ENCODE results near the gene ACKR3. TPM values are rescaled to one million over a fixed set of nuclear protein-coding genes. Genes with fewer than 3 reads are reported as not detected.

ACKR3 gene
- total RNA-seq, 2 experiments from 2014 or later = 1.3 to 1.5 TPM

DNA sequence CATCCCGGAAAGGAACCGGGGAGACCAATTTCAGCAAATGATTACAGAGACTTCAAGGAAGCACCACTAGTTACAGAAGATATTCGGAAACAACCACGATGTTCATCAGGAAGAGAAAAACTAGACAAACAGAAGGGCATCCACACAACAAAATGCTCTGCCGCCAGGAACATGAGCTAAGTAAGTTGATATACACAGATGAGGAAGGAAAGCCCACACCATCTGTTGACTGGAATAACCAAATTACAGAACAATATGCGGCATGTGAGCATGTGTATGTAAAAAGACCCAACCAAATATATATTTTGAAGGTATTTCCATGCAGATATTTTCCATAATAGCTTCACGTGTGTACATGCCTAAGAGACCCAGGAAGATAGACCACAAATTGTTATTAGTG lies 47.0 kb downstream of the ACKR3 start:
- peaks cover 9% of the 10 kb centered on the region for H3K4me1 Mint-ChIP-seq
- H3K9me3 Mint-ChIP-seq = no peaks in the 10 kb centered on the region
- no peaks in the 10 kb centered on the region for H3K27me3 Mint-ChIP-seq
- no peak for DNase-seq
- H3K36me3 Mint-ChIP-seq = no peaks in the 10 kb centered on the region
- no peak overlapping the region for H3K27ac Mint-ChIP-seq
- no peak overlapping the region for H3K4me3 Mint-ChIP-seq

DNA sequence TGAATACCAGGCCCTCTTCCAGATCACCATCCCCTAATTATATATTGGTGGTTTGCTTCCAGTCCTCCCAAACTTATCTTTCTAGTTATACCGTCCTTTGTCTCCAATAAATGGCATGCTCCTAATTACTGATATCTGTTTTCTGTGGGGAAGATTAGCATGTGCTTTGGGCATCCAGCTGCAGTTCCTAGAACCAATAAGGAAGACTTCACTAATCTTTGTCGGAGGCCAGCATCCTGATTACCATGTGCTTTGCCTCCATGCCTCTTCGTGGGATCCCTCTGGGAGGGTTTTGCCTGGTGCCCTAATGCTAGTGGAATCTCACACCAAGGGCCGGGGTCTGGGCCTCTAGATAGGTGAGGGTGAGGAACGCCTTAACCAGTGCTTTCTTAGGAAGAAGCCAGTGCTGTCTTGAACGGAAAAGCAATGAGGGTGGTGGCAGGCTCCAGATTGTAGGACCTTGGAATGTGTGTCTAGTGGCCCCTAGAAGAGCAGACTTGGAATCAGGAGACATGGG lies 47.7 kb downstream of the ACKR3 start:
- no peaks in the 10 kb centered on the region for H3K9me3 Mint-ChIP-seq
- no peak overlapping the region for H3K27ac Mint-ChIP-seq
- H3K4me1 Mint-ChIP-seq = peaks cover 9% of the 10 kb centered on the region
- H3K27me3 Mint-ChIP-seq = no peaks in the 10 kb centered on the region
- DNase-seq = no peak
- H3K4me3 Mint-ChIP-seq = no peak overlapping the region
- no peaks in the 10 kb centered on the region for H3K36me3 Mint-ChIP-seq

DNA sequence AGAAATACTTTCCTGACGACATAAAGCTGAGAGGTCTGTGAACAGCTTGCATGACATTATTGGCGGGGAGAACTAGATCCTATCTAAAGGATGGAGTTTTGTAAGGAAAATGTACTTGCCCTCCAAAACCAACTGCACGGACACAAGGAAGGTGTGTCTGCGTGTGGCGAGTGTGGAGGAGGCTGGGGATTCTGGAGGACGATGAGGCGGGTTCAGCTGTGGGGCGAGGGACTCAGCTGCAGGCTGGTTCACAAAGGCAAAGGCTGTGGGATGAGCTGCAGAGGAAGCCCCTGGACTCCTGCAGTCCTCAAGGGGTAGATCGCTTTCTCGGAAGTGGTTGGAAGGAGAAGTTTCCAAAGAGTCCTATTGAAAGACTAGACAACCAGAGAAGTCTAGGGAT lies 48.2 kb downstream of the ACKR3 start:
- no peak for DNase-seq
- no peaks in the 10 kb centered on the region for H3K36me3 Mint-ChIP-seq
- H3K9me3 Mint-ChIP-seq = no peaks in the 10 kb centered on the region
- no peak overlapping the region for H3K4me3 Mint-ChIP-seq
- no peaks in the 10 kb centered on the region for H3K27me3 Mint-ChIP-seq
- peaks cover 9% of the 10 kb centered on the region for H3K4me1 Mint-ChIP-seq
- H3K27ac Mint-ChIP-seq = no peak overlapping the region

DNA sequence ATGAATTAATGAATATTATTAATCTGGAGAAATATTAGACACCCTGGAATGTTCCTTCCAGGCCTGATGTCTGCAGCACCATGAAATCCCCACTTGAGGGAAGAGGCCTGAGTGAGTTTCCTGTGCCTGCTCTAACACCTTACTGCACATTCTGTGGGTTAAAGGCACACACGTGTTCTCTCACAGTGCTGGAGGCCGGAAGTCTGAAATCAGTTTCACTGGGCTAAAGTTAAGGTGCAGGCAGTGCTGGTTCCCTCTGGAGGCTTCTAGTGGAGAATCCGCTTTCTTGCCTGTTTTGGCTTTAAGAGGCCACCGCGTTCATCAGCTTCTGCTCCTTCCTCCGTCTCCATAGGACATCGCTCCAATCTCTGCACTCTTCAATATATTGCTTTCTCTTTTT lies 48.7 kb downstream of the ACKR3 start:
- no peak for DNase-seq
- Mint-ChIP-seq H3K27me3 (no peaks in the 10 kb centered on the region), H3K27ac (no peak overlapping the region), H3K4me3 (no peak overlapping the region), H3K9me3 (no peaks in the 10 kb centered on the region), H3K4me1 (peaks cover 9% of the 10 kb centered on the region), H3K36me3 (no peaks in the 10 kb centered on the region)

DNA sequence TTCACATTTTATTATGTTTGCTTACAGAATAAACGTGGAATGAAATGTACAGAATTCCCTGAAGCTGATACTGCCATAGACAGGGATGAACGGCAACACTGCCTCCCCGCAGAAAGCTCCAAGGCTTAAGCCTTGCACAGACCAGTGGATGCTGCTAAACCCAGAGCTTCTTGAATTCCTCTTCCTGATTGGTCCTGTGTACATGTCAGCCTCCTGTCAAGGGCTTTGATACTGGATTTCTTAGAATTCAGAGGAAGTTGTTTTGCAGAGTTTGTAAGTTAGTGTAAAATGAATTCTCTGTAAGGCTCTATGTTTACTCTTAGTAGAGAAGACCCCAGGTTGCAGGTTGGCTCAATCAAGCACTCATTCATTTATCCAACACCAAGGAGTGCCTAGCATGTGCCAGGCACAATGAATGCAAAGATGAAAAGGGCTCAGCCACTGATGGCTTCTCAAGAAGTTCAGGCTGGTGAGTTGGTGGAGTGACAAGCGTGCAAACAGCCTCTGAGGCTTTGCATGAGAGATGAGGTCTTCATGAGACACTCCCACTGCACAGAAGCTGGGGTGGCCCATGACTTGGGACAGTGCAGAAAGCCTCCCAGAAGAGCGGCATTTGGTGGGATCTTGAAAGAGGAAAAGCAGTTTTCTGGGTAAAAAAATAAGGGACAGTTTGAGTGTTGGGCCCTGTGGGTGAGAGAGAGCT lies 50.4 kb downstream of the ACKR3 start:
- H3K27ac Mint-ChIP-seq = no peak overlapping the region
- peaks cover 9% of the 10 kb centered on the region for H3K4me1 Mint-ChIP-seq
- no peak overlapping the region for H3K4me3 Mint-ChIP-seq
- no peaks in the 10 kb centered on the region for H3K9me3 Mint-ChIP-seq
- no peaks in the 10 kb centered on the region for H3K36me3 Mint-ChIP-seq
- H3K27me3 Mint-ChIP-seq = no peaks in the 10 kb centered on the region
- no peak for DNase-seq

DNA sequence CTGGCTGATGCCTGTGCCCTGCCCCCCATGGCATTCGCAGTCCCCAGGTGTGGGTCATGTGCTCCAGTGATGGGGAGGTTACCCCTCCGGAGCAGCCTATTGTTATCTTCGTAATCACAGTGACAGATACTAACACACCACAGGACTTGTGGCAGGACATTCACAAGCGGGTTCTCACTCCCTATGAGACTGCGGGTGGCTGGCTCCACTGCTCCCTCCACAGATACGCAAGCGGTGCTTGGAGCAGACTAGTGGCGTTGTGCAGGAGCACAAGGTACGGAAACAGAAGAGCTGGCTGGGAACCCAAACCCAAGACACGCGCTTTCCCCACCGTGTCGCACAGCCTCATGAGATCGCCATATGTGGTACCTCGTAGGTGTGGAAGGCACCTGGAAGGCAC lies 52.2 kb downstream of the ACKR3 start:
- no peak for DNase-seq
- Mint-ChIP-seq H3K9me3 (no peaks in the 10 kb centered on the region), H3K27me3 (no peaks in the 10 kb centered on the region), H3K36me3 (no peaks in the 10 kb centered on the region), H3K4me3 (no peak overlapping the region), H3K27ac (no peak overlapping the region), H3K4me1 (peaks cover 9% of the 10 kb centered on the region)

DNA sequence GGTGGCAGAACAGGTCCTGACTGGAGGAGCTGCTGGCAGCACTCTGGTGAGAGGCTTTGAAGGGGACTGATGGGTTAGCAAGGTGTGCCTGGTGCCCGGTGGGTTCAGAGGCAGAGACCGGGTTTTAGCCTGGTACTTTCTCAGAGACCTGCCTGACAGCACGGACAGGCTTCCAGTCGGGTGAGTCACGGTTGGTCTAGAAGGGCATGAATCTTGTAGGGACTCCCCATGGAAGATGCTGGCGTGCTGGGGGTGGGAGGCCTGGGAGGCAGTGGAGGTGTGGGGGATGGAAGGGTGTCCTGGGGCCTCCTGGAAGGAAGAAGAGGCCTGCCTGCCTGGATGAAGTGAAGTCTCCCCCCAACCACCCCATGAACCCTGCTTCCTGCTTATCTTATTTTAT lies 52.6 kb downstream of the ACKR3 start:
- Mint-ChIP-seq H3K27ac (no peak overlapping the region), H3K27me3 (no peaks in the 10 kb centered on the region), H3K4me1 (peaks cover 9% of the 10 kb centered on the region), H3K9me3 (no peaks in the 10 kb centered on the region), H3K4me3 (no peak overlapping the region), H3K36me3 (no peaks in the 10 kb centered on the region)
- no peak for DNase-seq

DNA sequence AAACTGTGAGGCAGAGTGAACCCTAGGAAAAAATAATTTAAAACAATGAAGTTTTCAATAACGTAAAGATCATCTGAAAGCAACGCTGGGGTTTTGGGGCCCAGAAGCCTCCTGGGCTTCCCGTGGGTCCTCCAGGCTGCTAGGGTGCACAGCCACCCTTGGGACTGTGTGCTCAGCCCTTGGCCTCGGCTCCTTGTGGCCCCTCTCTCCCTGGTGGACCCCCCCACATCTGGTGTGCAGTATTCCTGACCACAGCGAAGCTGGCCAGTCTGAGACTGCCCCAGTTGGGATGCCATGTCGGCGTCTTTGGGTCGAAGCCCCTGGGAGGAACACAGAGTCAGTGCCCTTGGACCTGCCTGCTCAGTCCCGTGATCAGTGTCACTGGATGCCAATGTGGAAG lies 53.0 kb downstream of the ACKR3 start:
- no peak overlapping the region for H3K27ac Mint-ChIP-seq
- no peaks in the 10 kb centered on the region for H3K27me3 Mint-ChIP-seq
- no peak overlapping the region for H3K4me3 Mint-ChIP-seq
- DNase-seq = no peak
- no peaks in the 10 kb centered on the region for H3K36me3 Mint-ChIP-seq
- peaks cover 9% of the 10 kb centered on the region for H3K4me1 Mint-ChIP-seq
- H3K9me3 Mint-ChIP-seq = no peaks in the 10 kb centered on the region

DNA sequence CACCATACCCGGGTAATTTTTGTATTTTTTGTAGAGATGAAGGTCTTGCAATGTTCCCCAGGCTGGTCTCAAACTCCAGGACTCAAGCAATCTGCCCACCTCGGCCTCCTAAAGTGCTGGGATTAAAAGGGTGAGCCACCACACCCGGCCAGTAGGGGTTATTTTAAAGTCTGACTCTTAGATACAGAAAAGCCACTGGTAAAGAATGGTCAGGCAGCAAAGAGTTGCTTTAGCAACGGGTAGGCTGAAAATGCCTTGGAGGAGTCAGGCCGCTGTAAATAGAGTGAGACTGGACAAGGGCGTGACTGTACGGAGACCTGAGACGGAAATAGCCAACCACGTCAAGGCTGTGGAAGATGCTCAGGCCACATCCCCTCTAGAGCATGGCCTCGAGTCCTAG lies 54.2 kb downstream of the ACKR3 start:
- Mint-ChIP-seq H3K9me3 (no peaks in the 10 kb centered on the region), H3K27me3 (no peaks in the 10 kb centered on the region), H3K27ac (no peak overlapping the region), H3K4me3 (no peak overlapping the region), H3K4me1 (peaks cover 9% of the 10 kb centered on the region), H3K36me3 (no peaks in the 10 kb centered on the region)
- no peak for DNase-seq

DNA sequence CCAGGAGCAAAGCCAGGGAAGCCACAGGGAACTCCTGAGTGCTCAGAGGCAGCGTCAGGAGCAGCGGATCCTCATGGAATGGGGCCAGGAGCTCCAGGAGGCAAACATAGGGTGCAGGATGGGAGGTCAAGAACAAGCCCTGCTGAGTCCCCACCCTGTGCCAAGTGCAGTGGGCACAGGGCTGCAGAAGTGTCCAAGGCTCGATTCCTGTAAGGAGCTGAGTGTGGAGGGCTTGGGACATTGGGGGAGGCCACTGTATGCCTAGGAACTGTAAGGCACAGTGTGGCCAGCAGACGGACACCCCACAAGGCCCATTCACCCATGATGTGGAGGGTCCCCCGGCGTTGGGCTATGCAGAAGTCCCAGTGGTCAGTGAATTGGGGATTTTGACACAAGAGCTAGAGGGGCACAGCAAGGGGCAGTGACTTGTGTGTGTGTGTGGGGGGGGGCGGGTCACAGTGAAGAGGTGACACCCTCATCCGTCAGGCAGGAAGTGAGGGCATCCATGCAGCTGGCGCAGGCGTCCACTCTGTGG lies 55.6 kb downstream of the ACKR3 start:
- Mint-ChIP-seq H3K27me3 (no peaks in the 10 kb centered on the region), H3K4me3 (no peak overlapping the region), H3K9me3 (no peaks in the 10 kb centered on the region), H3K36me3 (no peaks in the 10 kb centered on the region), H3K27ac (no peak overlapping the region), H3K4me1 (peaks cover 3% of the 10 kb centered on the region)
- DNase-seq = no peak

DNA sequence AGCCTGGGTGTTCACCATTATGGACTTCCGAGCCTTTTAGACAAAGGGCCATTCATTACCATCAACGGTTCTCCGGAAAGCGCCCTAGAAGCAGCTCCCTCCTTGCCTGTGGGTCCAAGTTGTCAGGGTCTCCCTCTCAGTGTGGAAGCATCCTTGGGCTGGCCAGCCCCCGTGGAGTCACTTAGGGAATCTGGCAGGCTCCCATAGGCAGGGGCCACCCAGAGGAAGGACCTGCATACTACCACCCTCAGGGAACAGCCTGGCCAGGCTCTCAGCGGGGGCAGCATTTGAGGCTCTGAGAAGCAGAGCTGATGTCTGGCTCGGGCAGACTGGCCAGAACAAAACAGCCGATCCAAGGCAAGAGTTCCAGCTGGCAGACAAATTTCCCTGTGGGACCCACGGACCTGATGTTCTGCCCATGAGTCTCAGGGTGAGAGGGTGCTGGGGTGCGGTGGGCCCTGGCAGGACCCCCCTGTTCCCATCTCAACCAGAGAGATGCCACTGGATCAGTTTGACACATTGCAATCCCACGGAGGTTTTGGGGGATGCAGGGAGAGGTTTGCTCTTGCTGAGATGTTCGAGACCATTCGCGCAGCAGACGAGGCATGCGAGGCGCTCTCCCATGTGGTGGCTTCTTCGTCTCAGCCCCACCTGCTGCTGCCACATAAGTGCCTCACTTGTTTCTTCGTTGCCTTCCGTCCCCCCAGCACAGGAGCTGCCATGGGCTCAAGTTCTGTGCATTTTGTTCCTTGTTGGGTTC lies 56.9 kb downstream of the ACKR3 start:
- DNase-seq = no peak
- Mint-ChIP-seq H3K4me3 (no peak overlapping the region), H3K27ac (no peak overlapping the region), H3K27me3 (peaks cover under 1% of the 10 kb centered on the region), H3K4me1 (no peaks in the 10 kb centered on the region), H3K9me3 (no peaks in the 10 kb centered on the region), H3K36me3 (no peaks in the 10 kb centered on the region)

DNA sequence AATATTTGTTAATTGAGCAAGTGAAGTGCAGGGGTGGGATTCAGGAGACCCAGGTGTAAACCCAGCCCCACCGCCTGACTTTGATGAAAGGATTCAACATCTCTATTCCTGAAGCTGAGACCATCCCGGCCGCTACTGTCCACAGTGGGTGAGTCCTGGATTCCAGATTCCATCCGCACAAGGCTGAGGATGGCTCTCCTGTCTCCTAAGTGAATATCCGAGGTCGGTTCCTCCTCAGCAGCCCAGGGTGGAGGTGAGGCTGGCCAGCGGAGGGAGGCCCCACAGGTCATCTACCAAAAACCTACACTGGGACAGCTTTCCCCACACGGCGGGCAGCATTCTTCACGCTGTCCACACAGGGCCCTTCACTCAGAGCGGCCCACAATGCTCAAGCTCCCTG lies 57.6 kb downstream of the ACKR3 start:
- Mint-ChIP-seq H3K27ac (no peak overlapping the region), H3K4me1 (no peaks in the 10 kb centered on the region), H3K27me3 (peaks cover 4% of the 10 kb centered on the region), H3K9me3 (no peaks in the 10 kb centered on the region), H3K4me3 (no peak overlapping the region), H3K36me3 (no peaks in the 10 kb centered on the region)
- no peak for DNase-seq

DNA sequence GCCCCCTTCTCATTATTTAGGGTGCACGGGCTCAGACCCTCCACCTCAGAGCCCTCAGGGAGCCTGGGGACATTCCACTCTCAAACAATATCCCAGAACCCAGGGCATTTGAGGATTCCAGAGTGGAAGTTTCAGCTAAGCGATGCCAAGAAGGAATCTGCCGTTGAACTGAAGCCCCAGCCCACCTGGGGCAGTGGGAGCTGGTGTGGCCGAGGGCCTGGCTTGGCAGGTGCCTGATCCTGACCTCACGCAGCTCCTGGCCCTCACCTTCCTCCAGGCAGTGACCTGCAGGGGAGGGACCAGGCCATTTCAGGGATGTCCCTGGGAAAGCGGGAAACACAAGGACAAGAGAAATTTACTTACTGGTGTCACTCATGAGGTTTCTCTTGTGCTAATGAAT lies 58.2 kb downstream of the ACKR3 start:
- Mint-ChIP-seq H3K36me3 (no peaks in the 10 kb centered on the region), H3K4me3 (no peak overlapping the region), H3K9me3 (no peaks in the 10 kb centered on the region), H3K4me1 (peaks cover 2% of the 10 kb centered on the region), H3K27ac (no peak overlapping the region), H3K27me3 (peaks cover 9% of the 10 kb centered on the region)
- DNase-seq = no peak

DNA sequence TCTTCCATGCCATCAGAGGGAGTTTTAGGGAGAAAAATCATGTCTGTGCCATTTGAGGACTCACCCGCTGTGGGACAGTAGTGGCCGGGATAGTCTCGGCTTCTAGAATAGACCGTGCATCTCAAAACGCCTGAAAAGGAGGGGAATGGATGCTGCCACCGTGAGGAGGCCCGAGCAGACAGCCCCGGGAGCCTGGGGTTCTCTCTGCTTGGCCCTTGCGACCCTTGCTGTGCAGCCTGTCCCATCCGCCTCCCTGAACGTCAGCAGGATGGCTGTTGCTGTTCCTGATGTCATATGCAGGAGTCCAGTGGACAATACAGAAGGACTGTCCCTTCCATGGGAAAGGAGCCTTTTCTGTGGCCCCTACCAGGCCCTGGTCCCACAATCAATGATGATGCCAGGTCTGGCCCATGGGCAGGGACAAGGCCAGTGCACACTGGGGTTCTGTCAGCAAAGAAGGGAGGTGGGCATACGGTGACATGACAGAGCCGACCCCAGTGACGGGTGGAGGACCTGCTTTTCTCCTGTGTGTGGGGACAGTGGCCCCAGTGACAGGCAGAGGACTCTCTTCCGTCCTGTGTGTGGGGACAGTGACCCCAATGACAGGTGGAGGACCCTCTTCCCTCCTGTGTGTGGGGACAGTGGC lies 58.8 kb downstream of the ACKR3 start:
- Mint-ChIP-seq H3K4me1 (peaks cover 2% of the 10 kb centered on the region), H3K36me3 (no peaks in the 10 kb centered on the region), H3K9me3 (no peaks in the 10 kb centered on the region), H3K27ac (no peak overlapping the region), H3K4me3 (no peak overlapping the region), H3K27me3 (peaks cover 12% of the 10 kb centered on the region)
- DNase-seq = no peak

DNA sequence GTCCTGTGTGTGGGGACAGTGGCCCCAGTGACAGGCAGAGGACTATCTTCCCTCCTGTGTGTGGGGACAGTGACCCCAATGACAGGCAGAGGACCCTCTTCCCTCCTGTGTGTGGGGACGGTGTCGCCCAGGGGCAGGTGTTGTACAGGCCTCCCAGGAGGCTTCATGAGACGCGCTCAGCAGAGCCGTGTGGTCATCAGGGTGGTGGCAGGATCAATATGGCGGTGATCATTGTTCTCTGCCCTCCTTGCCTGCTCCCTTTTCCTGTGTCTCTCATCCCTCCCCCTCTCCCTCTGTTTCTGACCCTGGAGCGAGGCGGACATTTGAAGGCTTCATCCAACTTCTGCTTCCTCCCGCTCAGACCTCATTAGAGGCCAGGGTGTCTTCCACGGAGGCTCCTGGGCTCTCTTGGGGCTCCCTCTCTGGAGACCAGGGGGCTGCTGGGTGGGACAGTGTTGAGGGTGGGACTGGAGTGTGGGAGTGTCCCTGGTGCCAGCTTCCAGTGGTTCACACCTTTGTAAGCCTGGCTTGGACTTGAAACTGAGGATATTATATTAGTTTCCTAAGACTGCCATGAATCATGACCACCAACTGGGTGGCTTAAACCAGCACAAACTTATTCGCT lies 59.5 kb downstream of the ACKR3 start:
- Mint-ChIP-seq H3K36me3 (no peaks in the 10 kb centered on the region), H3K9me3 (no peaks in the 10 kb centered on the region), H3K4me3 (no peak overlapping the region), H3K27me3 (peaks cover 12% of the 10 kb centered on the region), H3K4me1 (peaks cover 2% of the 10 kb centered on the region), H3K27ac (no peak overlapping the region)
- DNase-seq = no peak

All from activated naive CD8-positive, alpha-beta T cell treated with anti-CD3 and anti-CD28 coated beads for 36 hours (primary cell).